LNCaP clone FGC (cell line): ENCODE measurements around the gene ELAC1.

Source experiments
- DNase-seq: peaks from one replicate; pipeline ENCODE4 v3.0.0-alpha.2; 2011; ENCODE audit warnings: low read depth
- H3K4me3 ChIP-seq: 2 replicates; pipeline ENCODE4 v1.5.1; 2011; ENCODE audit warnings: mild to moderate bottlenecking, low read depth, low read length, control low read depth
- TF ChIP-seq, protein P1 (sequence below): IDR thresholded peaks from 2 replicates; pipeline ENCODE4 v1.5.1; 2012; ENCODE audit warnings: mild to moderate bottlenecking; ENCODE audit not compliant: control insufficient read depth, insufficient read depth; ENCODE audit errors: extremely low read depth

Gene ELAC1

GRCh38 chr18:51017140-51017879 is 49.5 kb downstream of the ELAC1 start:
- DNase-seq = no peak
- TF ChIP-seq, protein P1, sequence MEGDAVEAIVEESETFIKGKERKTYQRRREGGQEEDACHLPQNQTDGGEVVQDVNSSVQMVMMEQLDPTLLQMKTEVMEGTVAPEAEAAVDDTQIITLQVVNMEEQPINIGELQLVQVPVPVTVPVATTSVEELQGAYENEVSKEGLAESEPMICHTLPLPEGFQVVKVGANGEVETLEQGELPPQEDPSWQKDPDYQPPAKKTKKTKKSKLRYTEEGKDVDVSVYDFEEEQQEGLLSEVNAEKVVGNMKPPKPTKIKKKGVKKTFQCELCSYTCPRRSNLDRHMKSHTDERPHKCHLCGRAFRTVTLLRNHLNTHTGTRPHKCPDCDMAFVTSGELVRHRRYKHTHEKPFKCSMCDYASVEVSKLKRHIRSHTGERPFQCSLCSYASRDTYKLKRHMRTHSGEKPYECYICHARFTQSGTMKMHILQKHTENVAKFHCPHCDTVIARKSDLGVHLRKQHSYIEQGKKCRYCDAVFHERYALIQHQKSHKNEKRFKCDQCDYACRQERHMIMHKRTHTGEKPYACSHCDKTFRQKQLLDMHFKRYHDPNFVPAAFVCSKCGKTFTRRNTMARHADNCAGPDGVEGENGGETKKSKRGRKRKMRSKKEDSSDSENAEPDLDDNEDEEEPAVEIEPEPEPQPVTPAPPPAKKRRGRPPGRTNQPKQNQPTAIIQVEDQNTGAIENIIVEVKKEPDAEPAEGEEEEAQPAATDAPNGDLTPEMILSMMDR = no peak
- no peak overlapping the region for H3K4me3 ChIP-seq

DNA sequence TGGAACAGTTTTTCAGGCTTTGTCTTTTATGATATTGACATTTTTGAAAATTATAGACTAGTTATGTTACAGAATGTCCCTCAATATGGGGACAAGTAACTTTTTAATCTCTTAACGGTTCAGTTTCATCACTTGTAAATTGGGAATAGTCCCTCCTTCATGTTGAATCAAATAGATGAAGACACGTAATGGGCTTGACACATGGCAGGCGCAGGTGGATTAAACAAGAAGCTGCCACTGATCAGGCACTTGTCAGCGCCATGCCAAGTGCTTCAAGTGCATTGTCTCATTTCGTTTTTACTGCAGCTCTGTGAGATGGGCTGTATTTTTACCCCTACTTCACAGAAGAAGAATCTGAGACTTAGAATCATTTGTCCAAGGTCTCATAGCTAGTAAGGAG is 52.7 kb downstream of the ELAC1 start:
- DNase-seq = no peak
- TF ChIP-seq, protein P1 = no peak

GRCh38 chr18:51021226-51021965 is 53.6 kb downstream of the ELAC1 start:
- TF ChIP-seq, protein P1 = no peak
- H3K4me3 ChIP-seq = no peak overlapping the region
- DNase-seq = no peak

More for the DNA sequence above, 52.7 kb downstream of the ELAC1 start:
- no peak overlapping the region for H3K4me3 ChIP-seq

GRCh38 chr18:51025512-51025911 is 57.7 kb downstream of the ELAC1 start:
- H3K4me3 ChIP-seq = no peak overlapping the region
- TF ChIP-seq, protein P1 = no peak
- DNase-seq = no peak

GRCh38 chr18:51028201-51028805 is 60.5 kb downstream of the ELAC1 start:
- TF ChIP-seq, protein P1 = no peak
- no peak for DNase-seq
- H3K4me3 ChIP-seq = no peak overlapping the region

GRCh38 chr18:51029378-51029693 is 61.5 kb downstream of the ELAC1 start:
- DNase-seq = no peak
- TF ChIP-seq, protein P1 = no peak

More at GRCh38 chr18:51029378-51029693, 61.5 kb downstream of the ELAC1 start:
- peak overlapping the region; percentile 53 for H3K4me3 ChIP-seq
